Measurements from ENCODE around the gene PLOD2. TPM values are rescaled to one million over a fixed set of nuclear protein-coding genes. Genes with fewer than 3 reads are reported as not detected.

PLOD2 gene
- total RNA-seq, 2 experiments from 2014 or later, result not detected

DNA sequence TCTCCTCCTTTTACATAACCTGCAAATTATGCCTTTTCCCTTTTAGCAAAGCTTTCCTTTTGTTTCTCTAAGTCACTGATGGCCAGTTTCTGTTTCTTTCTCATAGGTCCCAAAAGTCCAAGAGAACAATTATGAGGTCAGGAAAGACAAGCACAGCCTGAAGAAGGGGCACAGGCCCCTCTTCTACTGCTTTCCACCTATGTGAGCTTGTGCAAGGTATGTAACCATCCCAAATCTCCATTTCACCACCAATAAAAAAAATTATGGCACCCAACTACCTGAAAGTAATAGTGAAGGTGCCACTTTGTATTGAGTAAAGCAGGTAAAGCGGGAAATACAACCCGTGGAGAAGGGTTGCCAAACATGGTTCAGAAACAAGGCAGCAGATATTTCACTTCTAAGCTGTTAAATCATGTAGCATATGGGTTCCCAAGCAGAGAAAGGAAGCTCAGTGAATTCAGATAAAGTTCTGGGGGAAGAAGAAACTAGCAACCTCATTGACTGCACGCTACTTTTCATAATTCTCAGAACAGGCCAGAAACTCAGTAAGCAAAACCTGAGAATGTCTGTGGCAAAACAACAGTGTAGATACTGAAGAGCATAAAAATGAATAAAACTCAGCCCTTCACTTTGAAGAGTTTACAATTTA, 4.2 kb downstream of the PLOD2 start:
- Histone ChIP-seq H3K9me3 (ENCODE audit: control insufficient read depth in 1 of 2, insufficient read depth in 1 of 2, low read length in 2 of 2) (peaks cover 0 to 5% of the 10 kb centered on the region in 2 experiments), H3K27ac (ENCODE audit: low read depth in 1 of 2, low read length in 2 of 2) (no peak overlapping the region), H3K4me3 (ENCODE audit: low read length) (no peak overlapping the region), H3K27me3 (ENCODE audit: control insufficient read depth in 1 of 2, insufficient read depth in 2 of 2, low read length in 2 of 2) (peaks cover 18 to 35% of the 10 kb centered on the region in 2 experiments), H3K4me1 (ENCODE audit: insufficient read depth, low read length) (peaks cover 12% of the 10 kb centered on the region), H3K36me3 (ENCODE audit: insufficient read depth, low read length) (no peaks in the 10 kb centered on the region)
- CTCF ChIA-PET, result no interaction called here
- intact Hi-C loops (cut with DNase I, micrococcal nuclease), result no loop called here
- ATAC-seq (ENCODE audit: poor library complexity), result no peak
- H3K27ac Mint-ChIP-seq, result no peak overlapping the region
- POLR2A ChIA-PET, result no interaction called here
- H3K4me3 Mint-ChIP-seq, result no peak overlapping the region
- peaks cover 49% of the 10 kb centered on the region for H3K27me3 Mint-ChIP-seq
- TF ChIP-seq, protein P1, sequence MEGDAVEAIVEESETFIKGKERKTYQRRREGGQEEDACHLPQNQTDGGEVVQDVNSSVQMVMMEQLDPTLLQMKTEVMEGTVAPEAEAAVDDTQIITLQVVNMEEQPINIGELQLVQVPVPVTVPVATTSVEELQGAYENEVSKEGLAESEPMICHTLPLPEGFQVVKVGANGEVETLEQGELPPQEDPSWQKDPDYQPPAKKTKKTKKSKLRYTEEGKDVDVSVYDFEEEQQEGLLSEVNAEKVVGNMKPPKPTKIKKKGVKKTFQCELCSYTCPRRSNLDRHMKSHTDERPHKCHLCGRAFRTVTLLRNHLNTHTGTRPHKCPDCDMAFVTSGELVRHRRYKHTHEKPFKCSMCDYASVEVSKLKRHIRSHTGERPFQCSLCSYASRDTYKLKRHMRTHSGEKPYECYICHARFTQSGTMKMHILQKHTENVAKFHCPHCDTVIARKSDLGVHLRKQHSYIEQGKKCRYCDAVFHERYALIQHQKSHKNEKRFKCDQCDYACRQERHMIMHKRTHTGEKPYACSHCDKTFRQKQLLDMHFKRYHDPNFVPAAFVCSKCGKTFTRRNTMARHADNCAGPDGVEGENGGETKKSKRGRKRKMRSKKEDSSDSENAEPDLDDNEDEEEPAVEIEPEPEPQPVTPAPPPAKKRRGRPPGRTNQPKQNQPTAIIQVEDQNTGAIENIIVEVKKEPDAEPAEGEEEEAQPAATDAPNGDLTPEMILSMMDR (IDR thresholded peaks at IDR 0.05), result no peak
- H3K4me1 Mint-ChIP-seq (ENCODE audit: low read depth), result peaks cover 8% of the 10 kb centered on the region
- no peak for DNase-seq
- no peaks in the 10 kb centered on the region for H3K9me3 Mint-ChIP-seq
- H3K36me3 Mint-ChIP-seq (ENCODE audit: low read depth), result no peaks in the 10 kb centered on the region

DNA sequence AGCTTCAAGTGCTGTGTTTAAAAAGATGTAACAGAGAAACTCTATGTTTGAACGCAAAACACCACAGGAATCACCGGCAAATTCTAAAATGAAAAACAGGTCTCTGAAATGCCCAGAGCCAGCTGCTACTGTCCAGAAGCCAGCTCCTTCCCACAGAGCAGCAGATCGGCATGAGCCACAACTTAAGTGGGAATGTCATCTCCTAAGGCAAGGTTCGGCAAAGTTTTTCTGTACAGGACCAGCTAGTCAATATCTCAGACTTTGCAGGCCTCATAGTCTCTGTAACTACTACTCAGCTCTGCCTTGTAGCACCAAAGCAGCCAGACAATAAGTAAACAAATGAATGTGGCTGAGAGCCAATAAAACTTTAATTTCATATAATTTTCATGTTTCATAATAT, 4.9 kb downstream of the PLOD2 start:
- no peaks in the 10 kb centered on the region for H3K36me3 ChIP-seq (ENCODE audit: insufficient read depth, low read length)
- Mint-ChIP-seq H3K4me3 (no peak overlapping the region), H3K9me3 (no peaks in the 10 kb centered on the region), H3K27ac (no peak overlapping the region), H3K27me3 (peaks cover 44% of the 10 kb centered on the region), H3K36me3 (ENCODE audit: low read depth) (no peaks in the 10 kb centered on the region), H3K4me1 (ENCODE audit: low read depth) (peaks cover 8% of the 10 kb centered on the region)
- H3K9me3 ChIP-seq (ENCODE audit: control insufficient read depth in 1 of 2, insufficient read depth in 1 of 2, low read length in 2 of 2), result peaks cover 0 to 5% of the 10 kb centered on the region in 2 experiments
- no peak overlapping the region for H3K4me3 ChIP-seq (ENCODE audit: low read length)
- ChIA-PET POLR2A (no interaction called here), CTCF (no interaction called here)
- TF ChIP-seq, protein P1 (IDR thresholded peaks at IDR 0.05), result no peak
- DNase-seq, result no peak
- no peak for ATAC-seq (ENCODE audit: poor library complexity)
- no peak overlapping the region for H3K27ac ChIP-seq (ENCODE audit: low read depth in 1 of 2, low read length in 2 of 2)
- peaks cover 12 to 28% of the 10 kb centered on the region in 2 experiments for H3K27me3 ChIP-seq (ENCODE audit: control insufficient read depth in 1 of 2, insufficient read depth in 2 of 2, low read length in 2 of 2)
- intact Hi-C loops (cut with DNase I, micrococcal nuclease), result no loop called here
- peaks cover 7% of the 10 kb centered on the region for H3K4me1 ChIP-seq (ENCODE audit: insufficient read depth, low read length)

DNA sequence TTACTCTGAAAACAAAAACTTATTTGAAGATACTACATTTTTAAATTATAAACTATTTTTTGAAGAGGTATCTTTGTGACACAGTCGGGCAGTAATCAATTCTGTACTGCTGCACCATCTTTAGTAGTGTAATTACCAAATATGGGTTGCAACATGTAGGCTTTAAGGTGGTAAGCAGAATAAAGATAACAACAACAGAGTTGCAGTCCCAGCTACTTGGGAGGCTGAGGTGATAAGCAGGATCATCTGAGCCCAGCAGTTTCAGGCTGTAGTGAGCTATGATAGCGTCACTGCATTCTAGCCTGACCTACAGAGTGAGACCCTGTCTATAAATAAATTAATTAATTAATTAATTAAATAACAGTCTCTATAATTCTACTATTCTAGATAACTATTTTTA, 6.0 kb downstream of the PLOD2 start:
- intact Hi-C loops (cut with DNase I, micrococcal nuclease), result no loop called here
- Histone ChIP-seq H3K27me3 (ENCODE audit: control insufficient read depth in 1 of 2, insufficient read depth in 2 of 2, low read length in 2 of 2) (peaks cover 4 to 19% of the 10 kb centered on the region in 2 experiments), H3K27ac (ENCODE audit: low read depth in 1 of 2, low read length in 2 of 2) (no peak overlapping the region), H3K4me1 (ENCODE audit: insufficient read depth, low read length) (no peaks in the 10 kb centered on the region), H3K36me3 (ENCODE audit: insufficient read depth, low read length) (no peaks in the 10 kb centered on the region), H3K4me3 (ENCODE audit: low read length) (no peak overlapping the region), H3K9me3 (ENCODE audit: control insufficient read depth in 1 of 2, insufficient read depth in 1 of 2, low read length in 2 of 2) (no peaks in the 10 kb centered on the region)
- TF ChIP-seq, protein P1 (IDR thresholded peaks at IDR 0.05), result no peak
- ChIA-PET CTCF (no interaction called here), POLR2A (no interaction called here)
- H3K27ac Mint-ChIP-seq, result no peak overlapping the region
- H3K36me3 Mint-ChIP-seq (ENCODE audit: low read depth), result no peaks in the 10 kb centered on the region
- H3K27me3 Mint-ChIP-seq, result peaks cover 38% of the 10 kb centered on the region
- H3K9me3 Mint-ChIP-seq, result no peaks in the 10 kb centered on the region
- no peak for DNase-seq
- no peak overlapping the region for H3K4me3 Mint-ChIP-seq
- peaks cover 5% of the 10 kb centered on the region for H3K4me1 Mint-ChIP-seq (ENCODE audit: low read depth)
- ATAC-seq (ENCODE audit: poor library complexity), result no peak
